Type B pancreatic cell (in vitro differentiated cells): ENCODE data around the gene HDLBP. TPM values are rescaled to one million over a fixed set of nuclear protein-coding genes. Genes with fewer than 3 reads are reported as not detected.

Experiments
- DNase-seq: peaks from one replicate; pipeline ENCODE4 v3.0.0; 2021; ENCODE audit warnings: mixed read lengths; ENCODE audit not compliant: unreplicated experiment; ENCODE audit errors: extremely low spot score
- H3K27ac Mint-ChIP-seq: 2 replicates; pipeline ENCODE4 v1.8.0; 2021; ENCODE audit warnings: mild to moderate bottlenecking, mixed read lengths
- H3K27me3 Mint-ChIP-seq: 2 replicates; pipeline ENCODE4 v1.8.0; 2021; ENCODE audit warnings: mixed read lengths
- H3K36me3 Mint-ChIP-seq: 2 replicates; pipeline ENCODE4 v1.8.0; 2021; ENCODE audit warnings: mixed read lengths
- H3K4me1 Mint-ChIP-seq: one replicate; pipeline ENCODE4 v1.8.0; 2021; ENCODE audit warnings: mixed read lengths; ENCODE audit not compliant: unreplicated experiment
- H3K4me3 Mint-ChIP-seq: 2 replicates; pipeline ENCODE4 v1.8.0; 2021; ENCODE audit warnings: mild to moderate bottlenecking, mixed read lengths
- H3K9me3 Mint-ChIP-seq: 2 replicates; pipeline ENCODE4 v1.8.0; 2021; ENCODE audit warnings: mixed read lengths
- CTCF ChIP-seq: fragments of 200-600 bp; sonication (generic); conservative IDR thresholded peaks from 2 replicates; pipeline ENCODE4 v1.5.0; 2021; ENCODE audit warnings: antibody characterized with exemption, mild to moderate bottlenecking
- total RNA-seq: library from RNA; stranded (reverse); gene quantifications from 2 replicates; pipeline ENCODE4 v1.2.1, GENCODE V29; 2021; ENCODE audit warnings: low replicate concordance

HDLBP gene
- total RNA-seq, 1 donor from 2014 or later: 466 TPM

GRCh38 chr2:241234066-241234790 lies 81.2 kb downstream of the HDLBP start:
- DNase-seq: no peak
- peaks cover 36% of the 10 kb centered on the region for H3K36me3 Mint-ChIP-seq
- no peak for TF ChIP-seq CTCF
- H3K4me3 Mint-ChIP-seq: no peak overlapping the region
- H3K9me3 Mint-ChIP-seq: no peaks in the 10 kb centered on the region
- H3K4me1 Mint-ChIP-seq: no peaks in the 10 kb centered on the region
- no peaks in the 10 kb centered on the region for H3K27me3 Mint-ChIP-seq
- no peak overlapping the region for H3K27ac Mint-ChIP-seq

- H3K4me3 Mint-ChIP-seq: no peak overlapping the region
- TF ChIP-seq CTCF: no peak
- DNase-seq: no peak
- no peaks in the 10 kb centered on the region for H3K9me3 Mint-ChIP-seq
- H3K4me1 Mint-ChIP-seq: no peaks in the 10 kb centered on the region
- H3K36me3 Mint-ChIP-seq: peaks cover 31% of the 10 kb centered on the region
- peak overlapping the region; percentile 45 for H3K27ac Mint-ChIP-seq
- H3K27me3 Mint-ChIP-seq: no peaks in the 10 kb centered on the region
These were observed 82.5 kb downstream of the HDLBP start for GRCh38 chr2:241232736-241233575.

GRCh38 chr2:241230435-241230834 lies 85.0 kb downstream of the HDLBP start:
- no peak overlapping the region for H3K27ac Mint-ChIP-seq
- H3K4me3 Mint-ChIP-seq: no peak overlapping the region
- no peaks in the 10 kb centered on the region for H3K27me3 Mint-ChIP-seq
- H3K36me3 Mint-ChIP-seq: peaks cover 30% of the 10 kb centered on the region
- TF ChIP-seq CTCF: no peak
- H3K9me3 Mint-ChIP-seq: no peaks in the 10 kb centered on the region
- DNase-seq: no peak
- no peaks in the 10 kb centered on the region for H3K4me1 Mint-ChIP-seq

DNA sequence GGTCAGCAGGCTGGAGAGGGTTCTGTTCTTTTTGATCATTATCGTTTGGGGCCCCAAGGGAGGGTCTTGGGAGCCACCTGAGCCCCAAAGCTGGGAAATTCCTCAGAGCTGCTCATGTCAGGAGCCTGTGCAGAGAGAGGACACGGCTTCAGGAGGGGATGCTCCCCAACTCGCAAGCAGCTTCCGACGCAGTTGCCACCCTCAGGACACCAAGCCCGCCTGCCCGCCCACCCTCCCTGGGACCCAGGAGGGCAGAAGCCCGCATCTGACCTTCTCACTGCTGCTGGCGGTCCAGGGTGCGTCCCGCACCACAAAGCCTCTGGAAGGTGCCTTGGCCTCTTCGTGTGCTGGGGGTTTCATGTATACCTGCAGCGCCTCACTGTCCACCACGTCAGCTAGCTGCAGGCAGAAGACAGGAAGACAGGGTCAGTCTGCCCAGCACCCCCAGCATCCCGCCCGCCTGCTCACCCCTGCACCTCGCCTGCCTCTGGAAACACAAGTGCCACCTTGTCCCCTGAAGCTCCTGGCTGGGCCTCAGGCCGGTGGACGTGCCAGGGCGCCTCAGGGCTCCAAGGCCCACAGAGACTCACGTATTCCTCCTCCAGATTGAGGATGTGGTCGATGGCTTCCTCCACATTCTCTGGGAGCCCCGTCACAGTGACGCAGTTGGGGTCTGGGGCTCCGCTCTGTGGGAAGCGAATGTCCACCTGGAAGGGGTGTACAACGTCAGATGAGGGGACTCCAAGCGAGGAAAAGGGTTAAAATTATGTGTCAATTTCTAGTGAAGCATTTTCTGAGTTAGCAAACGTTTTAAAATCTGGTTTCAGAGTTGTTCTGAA lies 85.7 kb downstream of the HDLBP start:
- Mint-ChIP-seq H3K36me3 (peaks cover 25% of the 10 kb centered on the region), H3K4me3 (no peak overlapping the region), H3K9me3 (no peaks in the 10 kb centered on the region), H3K4me1 (peaks cover 4% of the 10 kb centered on the region), H3K27ac (no peak overlapping the region), H3K27me3 (no peaks in the 10 kb centered on the region)
- TF ChIP-seq CTCF: no peak
- DNase-seq: no peak

GRCh38 chr2:241228860-241229516 lies 86.5 kb downstream of the HDLBP start:
- no peak overlapping the region for H3K4me3 Mint-ChIP-seq
- TF ChIP-seq CTCF: no peak
- no peak overlapping the region for H3K27ac Mint-ChIP-seq
- peaks cover 9% of the 10 kb centered on the region for H3K4me1 Mint-ChIP-seq
- H3K36me3 Mint-ChIP-seq: peaks cover 24% of the 10 kb centered on the region
- DNase-seq: no peak
- H3K9me3 Mint-ChIP-seq: no peaks in the 10 kb centered on the region
- H3K27me3 Mint-ChIP-seq: no peaks in the 10 kb centered on the region
